Transverse colon (tissue), 4 donors: ENCODE measurements around the gene ZNF883. TPM values are rescaled to one million over a fixed set of nuclear protein-coding genes. Genes with fewer than 3 reads are reported as not detected.

Experiments used
- DNase-seq: peaks from one replicate; pipeline ENCODE4 v3.0.0-alpha.2; 2019
- H3K27ac ChIP-seq, 4 donors: fragments of 200-600 bp; sonication (generic); 2 replicates each; pipeline ENCODE4 v1.5.1; 2016 to 2018; ENCODE audit warnings: inconsistent platforms in 4 of 4
- H3K27me3 ChIP-seq: fragments of 200-600 bp; sonication (generic); 2 replicates; pipeline ENCODE4 v1.5.1; 2017; ENCODE audit warnings: inconsistent platforms
- H3K36me3 ChIP-seq, 4 donors: fragments of 200-600 bp; sonication (generic); 2 replicates each; pipeline ENCODE4 v1.5.1; 2017 to 2019; ENCODE audit warnings: inconsistent platforms in 4 of 4
- H3K4me1 ChIP-seq, 4 donors: fragments of 200-600 bp; sonication (generic); 2 replicates each; pipeline ENCODE4 v1.5.1; 2017 to 2020; ENCODE audit warnings: inconsistent platforms in 4 of 4
- H3K4me3 ChIP-seq, 4 donors: fragments of 200-600 bp; sonication (generic); 1 replicate in 1 of 4; 2 replicates in 3 of 4; pipeline versions ENCODE4 v1.5.1 to v1.6.1; 2017 to 2019; ENCODE audit warnings: inconsistent platforms in 4 of 4
- H3K9me3 ChIP-seq, 2 donors: fragments of 200-600 bp; sonication (generic); 2 replicates each; pipeline ENCODE4 v1.5.1; 2017 to 2019; ENCODE audit warnings: inconsistent platforms in 2 of 2
- EP300 ChIP-seq: sonication (generic); formaldehyde crosslinking; IDR thresholded peaks from one replicate; pipeline ENCODE4 v1.6.1; 2017; ENCODE audit warnings: antibody characterized with exemption, low read depth
- POLR2A ChIP-seq: fragments of 450-650 bp; IDR thresholded peaks from one replicate; pipeline ENCODE4 v1.6.1; 2016; ENCODE audit warnings: antibody characterized with exemption, mild to moderate bottlenecking, moderate library complexity
- POLR2AphosphoS5 ChIP-seq, 3 donors: sonication (generic); formaldehyde crosslinking; IDR thresholded peaks; one replicate each; pipeline ENCODE4 v1.6.1; 2016; ENCODE audit warnings: antibody characterized with exemption in 3 of 3
- WGBS, 2 donors: methylation state at CpG; one replicate each; pipeline ENCODE4 v1.1.5; 2018; ENCODE audit warnings: low coverage in 1 of 2; 5-methylcytosine and 5-hydroxymethylcytosine counted together
- in situ Hi-C, 4 donors: fragments of 200-750 bp; cut with MboI; loops; one replicate each; pipeline versions ENCODE4 v1.15.0 to v1.15.1; 2017; ENCODE audit warnings: low sequenced_read_pairs in 3 of 4, low pct_ligation_motif_present in 1 of 4, low pct_unique_long_range_greater_than_20kb in 1 of 4
- intact Hi-C: fragments of 100-400 bp; cut with DNase I; formaldehyde crosslinking; loops from one replicate; pipeline ENCODE4 v1.15.1; 2023; ENCODE audit warnings: low total_unique reads
- total RNA-seq, 4 donors: library from RNA; depleted of rRNA; stranded (reverse); fragments of >200 nt; gene quantifications; one replicate each; pipeline ENCODE4 v1.1.0, GENCODE V29; 2016
- TF ChIP-seq, protein P1 (sequence below), 5 experiments: fragments of 200-600 bp in 3 of 5; fragments of 450-650 bp in 2 of 5; sonication (generic) in 3 of 5; IDR thresholded peaks; 1 replicate in 2 of 5; 2 replicates in 3 of 5; pipeline ENCODE4 v1.5.1; 2016 to 2017; ENCODE audit warnings: antibody characterized with exemption in 5 of 5, inconsistent platforms in 3 of 5, mild to moderate bottlenecking in 2 of 5, moderate library complexity in 1 of 5

The ZNF883 gene
- total RNA-seq, 4 donors from 2014 or later: 0.27 to 3.0 (median 0.64) TPM; not detected in 1

DNA sequence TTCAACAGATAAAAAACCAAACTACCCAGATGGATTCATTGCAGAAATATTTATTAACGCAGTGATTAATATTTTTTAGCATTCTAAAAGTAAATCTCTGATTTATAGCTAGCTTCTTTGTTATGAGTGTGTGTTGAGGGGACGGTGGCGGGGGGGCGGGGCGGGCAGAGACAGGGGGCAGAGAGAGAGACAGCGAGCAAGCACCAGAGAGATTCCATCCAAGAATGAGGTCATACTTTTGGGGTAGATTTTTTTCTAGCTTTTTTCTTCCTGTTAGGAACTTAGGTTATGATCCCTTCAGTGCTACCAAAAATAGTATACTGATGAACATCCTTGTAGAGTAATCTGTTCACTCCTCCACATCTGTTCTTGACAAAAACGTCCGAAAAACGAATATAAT, 500 bp upstream of the ZNF883 start:
- WGBS, 2 donors: 26 to 48% methylated on average over 8 to 9 of the region's 9 CpGs
- no peak for TF ChIP-seq EP300
- no peak for TF ChIP-seq POLR2AphosphoS5 (IDR thresholded peaks at IDR 0.05)
- TF ChIP-seq POLR2A: no peak
- TF ChIP-seq, protein P1, sequence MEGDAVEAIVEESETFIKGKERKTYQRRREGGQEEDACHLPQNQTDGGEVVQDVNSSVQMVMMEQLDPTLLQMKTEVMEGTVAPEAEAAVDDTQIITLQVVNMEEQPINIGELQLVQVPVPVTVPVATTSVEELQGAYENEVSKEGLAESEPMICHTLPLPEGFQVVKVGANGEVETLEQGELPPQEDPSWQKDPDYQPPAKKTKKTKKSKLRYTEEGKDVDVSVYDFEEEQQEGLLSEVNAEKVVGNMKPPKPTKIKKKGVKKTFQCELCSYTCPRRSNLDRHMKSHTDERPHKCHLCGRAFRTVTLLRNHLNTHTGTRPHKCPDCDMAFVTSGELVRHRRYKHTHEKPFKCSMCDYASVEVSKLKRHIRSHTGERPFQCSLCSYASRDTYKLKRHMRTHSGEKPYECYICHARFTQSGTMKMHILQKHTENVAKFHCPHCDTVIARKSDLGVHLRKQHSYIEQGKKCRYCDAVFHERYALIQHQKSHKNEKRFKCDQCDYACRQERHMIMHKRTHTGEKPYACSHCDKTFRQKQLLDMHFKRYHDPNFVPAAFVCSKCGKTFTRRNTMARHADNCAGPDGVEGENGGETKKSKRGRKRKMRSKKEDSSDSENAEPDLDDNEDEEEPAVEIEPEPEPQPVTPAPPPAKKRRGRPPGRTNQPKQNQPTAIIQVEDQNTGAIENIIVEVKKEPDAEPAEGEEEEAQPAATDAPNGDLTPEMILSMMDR (IDR thresholded peaks at IDR 0.05): no peak
- H3K4me1 ChIP-seq: no peaks in the 10 kb centered on the region
- intact Hi-C loops: no loop called here
- H3K4me3 ChIP-seq: peak overlapping the region in 1 of 4 donors; percentile 39
- H3K9me3 ChIP-seq: peaks cover 6 to 15% of the 10 kb centered on the region in 2 donors
- no peaks in the 10 kb centered on the region for H3K36me3 ChIP-seq
- in situ Hi-C loops: no loop called here
- H3K27me3 ChIP-seq: peaks cover 9% of the 10 kb centered on the region
- no peak for DNase-seq
- H3K27ac ChIP-seq: no peak overlapping the region

DNA sequence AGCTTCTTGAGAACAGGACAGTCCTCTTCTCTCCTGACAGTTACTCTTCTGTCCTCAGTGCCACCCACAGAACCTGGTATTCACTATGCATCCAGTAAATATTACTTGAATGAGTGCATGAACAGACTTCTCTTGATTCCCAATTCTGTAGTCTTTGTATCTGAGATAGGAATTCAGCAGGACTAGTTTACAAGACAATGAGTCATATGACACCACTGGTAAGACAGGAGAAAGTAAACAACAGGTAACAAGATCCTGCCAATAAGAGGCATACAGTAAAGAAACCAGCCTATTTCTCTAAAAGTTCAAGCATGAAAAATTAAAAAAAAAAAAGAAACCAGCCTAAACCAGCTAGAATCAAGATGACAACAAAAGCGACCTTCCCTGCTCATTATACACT, 6.2 kb downstream of the ZNF883 start:
- DNase-seq: no peak
- H3K4me3 ChIP-seq: no peak overlapping the region
- in situ Hi-C loops (no loop called here), intact Hi-C loops (no loop called here)
- H3K36me3 ChIP-seq: peaks cover 0 to 3% (median 0%) of the 10 kb centered on the region in 4 donors
- H3K9me3 ChIP-seq: peaks cover 26 to 31% of the 10 kb centered on the region in 2 donors
- no peaks in the 10 kb centered on the region for H3K27me3 ChIP-seq
- no peaks in the 10 kb centered on the region for H3K4me1 ChIP-seq
- no peak overlapping the region for H3K27ac ChIP-seq
- 13 to 43% methylated on average over 1 of the region's 1 CpG for WGBS, 2 donors
- no peak for TF ChIP-seq POLR2A
- no peak for TF ChIP-seq EP300
- TF ChIP-seq, protein P1 (IDR thresholded peaks at IDR 0.05): no peak
- TF ChIP-seq POLR2AphosphoS5 (IDR thresholded peaks at IDR 0.05): no peak

DNA sequence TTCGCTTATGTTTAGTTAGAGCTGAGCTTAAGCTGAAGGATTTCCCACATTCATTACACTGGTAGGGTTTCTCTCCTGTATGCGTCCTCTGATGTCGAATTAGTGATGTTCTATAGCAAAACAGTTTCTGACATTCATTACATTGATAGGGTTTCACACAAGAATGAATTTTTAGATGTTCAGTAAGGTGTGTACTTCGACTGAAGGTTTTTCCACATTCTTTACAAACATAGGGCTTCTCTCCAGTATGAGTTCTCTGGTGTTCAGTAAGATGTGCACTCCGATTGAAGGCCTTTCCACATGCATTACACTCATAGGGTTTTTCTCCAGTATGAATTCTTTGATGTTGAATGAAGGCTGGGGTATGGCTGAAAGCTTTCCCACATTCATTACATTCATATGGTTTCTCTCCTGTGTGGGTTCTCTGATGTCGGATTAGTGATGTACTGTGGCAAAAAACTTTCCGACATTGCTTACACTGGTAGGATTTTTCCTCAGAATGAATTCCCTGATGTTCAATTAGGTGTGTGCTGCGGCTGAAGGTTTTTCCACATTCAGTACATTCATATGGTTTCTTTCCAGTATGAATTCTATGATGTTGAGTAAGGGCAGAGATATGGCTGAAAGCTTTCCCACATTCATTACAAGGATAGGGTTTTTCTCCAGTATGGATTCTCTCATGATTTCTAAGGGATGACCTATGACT, 14.6 kb downstream of the ZNF883 start:
- Histone ChIP-seq H3K9me3 (peaks cover 76 to 81% of the 10 kb centered on the region in 2 donors), H3K36me3 (peaks cover 0 to 8% (median 2%) of the 10 kb centered on the region in 4 donors), H3K4me3 (no peak overlapping the region), H3K4me1 (no peaks in the 10 kb centered on the region), H3K27ac (no peak overlapping the region), H3K27me3 (no peaks in the 10 kb centered on the region)
- 88 to 91% methylated on average over 5 to 8 of the region's 8 CpGs for WGBS, 2 donors
- in situ Hi-C loops (no loop called here), intact Hi-C loops (no loop called here)
- DNase-seq: no peak
- TF ChIP-seq POLR2AphosphoS5 (IDR thresholded peaks at IDR 0.05) (no peak), EP300 (no peak)

DNA sequence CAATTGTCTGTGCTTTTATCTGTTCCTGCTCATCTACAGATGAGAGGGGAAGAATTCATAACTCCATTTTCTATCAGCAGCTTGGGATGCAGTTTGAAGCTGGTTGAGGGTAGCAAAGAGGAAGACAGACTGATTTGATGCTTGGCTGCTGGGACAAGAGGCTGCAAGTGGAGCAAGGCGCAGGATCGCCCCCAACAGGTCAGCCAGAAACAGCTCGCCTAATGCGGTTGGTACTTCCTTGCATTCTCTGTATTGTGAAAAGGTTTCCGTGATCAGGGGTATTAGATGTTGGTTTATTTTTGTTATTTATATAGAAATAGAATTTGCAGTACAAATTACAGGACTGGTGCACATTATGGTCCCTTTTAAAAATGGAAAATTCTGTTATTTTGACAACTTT, 40.6 kb downstream of the ZNF883 start:
- DNase-seq: peak; percentile 9
- Histone ChIP-seq H3K36me3 (no peaks in the 10 kb centered on the region), H3K4me1 (no peaks in the 10 kb centered on the region), H3K27me3 (peaks cover 17% of the 10 kb centered on the region), H3K9me3 (no peaks in the 10 kb centered on the region), H3K4me3 (no peak overlapping the region), H3K27ac (no peak overlapping the region)
- TF ChIP-seq POLR2A (no peak), EP300 (no peak), POLR2AphosphoS5 (IDR thresholded peaks at IDR 0.05) (no peak)
- TF ChIP-seq, protein P1 (IDR thresholded peaks at IDR 0.05): peak in 3 of 5 experiments; percentile 13 to 21 (median 14)
- WGBS, 2 donors: 31% methylated on average over 5 of the region's 5 CpGs; no CpG with 5 or more reads in 1 of the 2 donors
- in situ Hi-C loops (no loop called here), intact Hi-C loops (no loop called here)
